OCI-LY7 (cell line): Measurements from ENCODE around the gene EMC7. TPM values are rescaled to one million over a fixed set of nuclear protein-coding genes. Genes with fewer than 3 reads are reported as not detected.

ENCODE experiments used
- BruUV-seq: library from RNA; stranded (reverse); fragments of 400-500 nt; replicated peaks from 2 replicates; lab custom pipeline; 2021; lab: Mats Ljungman, UMichigan
- CTCF ChIA-PET: fragments of 300-600 bp; sonication (Branson Sonifier 250); formaldehyde crosslinking; loops from one replicate; lab custom pipeline; 2022; ENCODE audit warnings: antibody characterized with exemption; ENCODE audit not compliant: unreplicated experiment; lab: Charles Lee
- POLR2A ChIA-PET: fragments of 300-600 bp; sonication (Branson Sonifier 250); formaldehyde crosslinking; loops from one replicate; lab custom pipeline; 2022; ENCODE audit warnings: antibody characterized with exemption; lab: Charles Lee
- DNase-seq: peaks from one replicate; pipeline ENCODE4 v3.0.0-alpha.2; 2015; ENCODE audit warnings: low spot score
- H2AFZ ChIP-seq: fragments of 200-600 bp; sonication (generic), shearing (Covaris generic); 2 replicates; pipeline ENCODE4 v1.6.1; 2014; ENCODE audit warnings: mild to moderate bottlenecking, antibody characterized with exemption, low read length, moderate library complexity
- H3K27ac ChIP-seq: fragments of 200-600 bp; sonication (generic); 2 replicates; pipeline ENCODE4 v1.5.1; 2014; ENCODE audit warnings: mixed run types, low read depth, mild to moderate bottlenecking, moderate library complexity, low read length, inconsistent platforms; ENCODE audit not compliant: poor library complexity, severe bottlenecking
- H3K36me3 ChIP-seq: fragments of 200-600 bp; sonication (generic); 2 replicates; pipeline ENCODE4 v1.6.1; 2014; ENCODE audit warnings: mild to moderate bottlenecking, antibody characterized with exemption, low read length, moderate library complexity, mixed read lengths; ENCODE audit not compliant: insufficient read depth
- H3K4me1 ChIP-seq: fragments of 200-600 bp; sonication (generic); 2 replicates; pipeline ENCODE4 v1.5.1; 2014; ENCODE audit warnings: mild to moderate bottlenecking, low read length; ENCODE audit not compliant: insufficient read depth, poor library complexity, severe bottlenecking
- H3K4me2 ChIP-seq: fragments of 200-600 bp; sonication (generic); 2 replicates; pipeline ENCODE4 v1.6.1; 2014; ENCODE audit warnings: mild to moderate bottlenecking, low read length
- H3K4me3 ChIP-seq: fragments of 200-600 bp; sonication (generic); 2 replicates; pipeline ENCODE4 v1.5.1; 2014; ENCODE audit warnings: mild to moderate bottlenecking, low read depth, low read length; ENCODE audit not compliant: poor library complexity, severe bottlenecking
- H3K79me2 ChIP-seq: fragments of 200-600 bp; sonication (generic); 2 replicates; pipeline ENCODE4 v1.6.1; 2016; ENCODE audit warnings: low read depth, mild to moderate bottlenecking, low read length, moderate library complexity, mixed read lengths; ENCODE audit not compliant: insufficient read depth
- H3K9me2 ChIP-seq: fragments of 200-600 bp; sonication (generic); 2 replicates; pipeline ENCODE4 v1.6.1; 2016; ENCODE audit warnings: mild to moderate bottlenecking, low read length, mixed read lengths; ENCODE audit not compliant: insufficient read depth
- H3K9me3 ChIP-seq: fragments of 200-600 bp; sonication (generic); 2 replicates; pipeline ENCODE4 v1.6.1; 2014; ENCODE audit warnings: mild to moderate bottlenecking, mixed run types, low read length, mixed read lengths
- H4K20me1 ChIP-seq: fragments of 200-600 bp; sonication (generic); 2 replicates; pipeline ENCODE4 v1.6.1; 2014; ENCODE audit warnings: mild to moderate bottlenecking, antibody characterized with exemption, low read length, moderate library complexity, mixed read lengths; ENCODE audit not compliant: insufficient read depth
- CTCF ChIP-seq: fragments of 200-600 bp; sonication (generic); conservative IDR thresholded peaks from 2 replicates; pipeline ENCODE4 v1.5.1; 2014; ENCODE audit warnings: mild to moderate bottlenecking, antibody characterized with exemption, low read length, moderate library complexity, mixed read lengths
- EZH2phosphoT487 ChIP-seq: fragments of 200-600 bp; sonication (generic); IDR thresholded peaks from 2 replicates; pipeline ENCODE4 v1.6.1; 2018; ENCODE audit warnings: low read depth, borderline replicate concordance, mild to moderate bottlenecking, mixed run types, antibody characterized with exemption, low read length, moderate library complexity, mixed read lengths
- intact Hi-C: fragments of 100-400 bp; cut with micrococcal nuclease; formaldehyde crosslinking; loops from one replicate; pipeline ENCODE4 v1.10.0; 2022; ENCODE audit not compliant: unreplicated experiment
- total RNA-seq, 2 experiments: library from RNA; depleted of rRNA in 1 of 2; stranded (reverse); fragments of >200 nt in 1 of 2; shearing (Covaris generic) in 1 of 2; gene quantifications; 2 replicates each; pipeline ENCODE4 v1.2.3, GENCODE V29; 2014 to 2022

EMC7 gene
- total RNA-seq, 2 experiments from 2014 or later, result 14.7 to 41.4 TPM

DNA sequence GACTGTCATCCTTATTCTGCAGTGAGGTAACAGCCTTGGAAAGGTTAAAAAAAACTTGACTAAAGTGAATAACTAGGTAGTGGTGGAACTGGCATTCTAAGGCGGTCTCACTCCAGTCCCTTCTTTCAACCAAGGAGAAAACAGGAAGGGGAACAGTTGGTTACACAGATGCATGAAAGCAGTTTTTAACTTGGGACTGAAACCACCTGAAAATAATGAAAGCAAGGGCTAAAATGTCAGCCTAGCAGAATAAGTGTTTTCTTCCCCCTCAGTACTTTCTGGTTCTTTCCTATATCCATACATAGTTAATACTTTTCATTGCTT, 61.9 kb downstream of the EMC7 start:
- CTCF ChIA-PET, result no interaction called here
- Histone ChIP-seq H2AFZ (peak overlapping the region; percentile 72; the same call in 1 of the 2 replicates), H3K4me3 (peak overlapping the region; percentile 81), H3K27ac (peak overlapping the region; percentile 58), H3K9me2 (no peaks in the 10 kb centered on the region), H3K4me1 (peaks cover 21% of the 10 kb centered on the region), H3K9me3 (no peaks in the 10 kb centered on the region), H4K20me1 (no peaks in the 10 kb centered on the region), H3K79me2 (peaks cover 11% of the 10 kb centered on the region; the same call in 1 of the 2 replicates), H3K4me2 (peak overlapping the region; percentile 79), H3K36me3 (no peaks in the 10 kb centered on the region)
- intact Hi-C loops, result loop anchor here (2.0 to 10.0 kb wide), 4 partner anchors 61 to 852 kb away; partner anchors contain the start of genes EMC7, LPCAT4 and SLC12A6
- POLR2A ChIA-PET, result interaction anchor here (1.0 kb wide), 1 partner anchor 291 kb away, joined by 3 read pairs; no protein-coding TSS in a partner anchor
- BruUV-seq, result no TSS peak
- no peak for TF ChIP-seq EZH2phosphoT487
- TF ChIP-seq CTCF, result no peak
- peak; percentile 57 for DNase-seq

- intact Hi-C loops, result loop anchor here (2.0 to 10.0 kb wide), 4 partner anchors 62 to 852 kb away; partner anchors contain the start of genes EMC7, LPCAT4 and SLC12A6
- peaks cover 11% of the 10 kb centered on the region; the same call in 1 of the 2 replicates for H3K79me2 ChIP-seq
- TSS peak; percentile 78 for BruUV-seq
- CTCF ChIA-PET, result interaction anchor here (0.6 kb wide), 2 partner anchors 20 to 1159 kb away, joined by 3 to 4 read pairs; no protein-coding TSS in a partner anchor
- peak within 1 kb of the TSS; percentile 58 for H3K27ac ChIP-seq
- no peaks in the 10 kb centered on the region for H3K36me3 ChIP-seq
- peak; percentile 80 for DNase-seq
- TF ChIP-seq EZH2phosphoT487, result no peak
- no peak for TF ChIP-seq CTCF
- POLR2A ChIA-PET, result interaction anchor here (0.6 to 1.0 kb wide), 3 partner anchors 289 to 299 kb away, joined by 3 read pairs; partner anchors contain the start of gene SLC12A6
- H4K20me1 ChIP-seq, result no peaks in the 10 kb centered on the region
- H3K4me3 ChIP-seq, result peak within 1 kb of the TSS; percentile 81
- peaks cover 21% of the 10 kb centered on the region for H3K4me1 ChIP-seq
- peak within 1 kb of the TSS; percentile 100 for H2AFZ ChIP-seq
- no peaks in the 10 kb centered on the region for H3K9me3 ChIP-seq
- H3K4me2 ChIP-seq, result peak within 1 kb of the TSS; percentile 79
- no peaks in the 10 kb centered on the region for H3K9me2 ChIP-seq
Measured at GRCh38 chr15:34038871-34039789, 62.5 kb downstream of the EMC7 start, which contains the start of gene AVEN. Gene AVEN (minus strand): TSS chr15:34039204. CDS start chr15:34039046, 158 bp downstream.
